ENCODE measurements around the gene SIT1. TPM values are rescaled to one million over a fixed set of nuclear protein-coding genes. Genes with fewer than 3 reads are reported as not detected.
A peak's percentile ranks its signal among the peaks of the same experiment; 100 is the strongest.

The SIT1 gene
- total and polyA plus RNA-seq, 3 donors from 2014 or later: 0.43 to 1.6 TPM; not detected in 1

DNA sequence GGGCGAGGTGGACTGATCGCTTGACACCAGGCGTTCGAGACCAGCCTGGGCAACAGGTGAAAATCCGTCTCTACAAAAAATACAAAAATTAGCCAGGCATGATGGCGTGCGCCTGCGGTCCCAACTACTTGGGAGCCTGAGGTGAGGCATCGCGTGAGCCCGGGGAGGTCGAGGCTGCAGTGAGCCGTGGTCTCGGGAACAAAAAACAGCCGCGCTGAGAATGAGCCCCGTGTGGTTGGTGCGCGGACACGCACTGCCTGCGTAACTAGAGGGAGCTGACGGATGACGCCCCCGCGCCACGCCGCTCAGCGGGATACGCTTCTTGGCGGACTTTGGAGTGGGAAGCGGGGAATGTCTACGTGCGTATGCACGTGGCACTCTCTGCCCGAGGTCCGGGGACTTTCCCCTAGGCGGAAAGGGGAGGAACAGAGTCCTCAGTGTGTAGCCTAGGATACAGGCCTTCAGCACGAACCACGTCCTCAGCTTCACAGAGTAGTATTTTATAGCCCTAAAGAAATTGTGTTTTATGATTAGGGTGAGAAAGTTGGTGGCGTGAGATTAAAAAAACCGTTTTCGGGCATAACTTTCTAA lies 6.9 kb upstream of the SIT1 start, which contains the start of gene RMRP:
TSS of gene RMRP (minus strand) at position 474 of the 591 bp plus-strand sequence.
- peaks cover 13% of the 10 kb centered on the region for H3K4me1 ChIP-seq
- peak within 1 kb of the TSS; percentile 93 to 95 for H3K4me3 ChIP-seq
- no peaks in the 10 kb centered on the region for H3K27me3 ChIP-seq
- no peaks in the 10 kb centered on the region for H3K36me3 ChIP-seq (ENCODE audit: low read depth, missing control alignments)
- TF ChIP-seq, protein P1, sequence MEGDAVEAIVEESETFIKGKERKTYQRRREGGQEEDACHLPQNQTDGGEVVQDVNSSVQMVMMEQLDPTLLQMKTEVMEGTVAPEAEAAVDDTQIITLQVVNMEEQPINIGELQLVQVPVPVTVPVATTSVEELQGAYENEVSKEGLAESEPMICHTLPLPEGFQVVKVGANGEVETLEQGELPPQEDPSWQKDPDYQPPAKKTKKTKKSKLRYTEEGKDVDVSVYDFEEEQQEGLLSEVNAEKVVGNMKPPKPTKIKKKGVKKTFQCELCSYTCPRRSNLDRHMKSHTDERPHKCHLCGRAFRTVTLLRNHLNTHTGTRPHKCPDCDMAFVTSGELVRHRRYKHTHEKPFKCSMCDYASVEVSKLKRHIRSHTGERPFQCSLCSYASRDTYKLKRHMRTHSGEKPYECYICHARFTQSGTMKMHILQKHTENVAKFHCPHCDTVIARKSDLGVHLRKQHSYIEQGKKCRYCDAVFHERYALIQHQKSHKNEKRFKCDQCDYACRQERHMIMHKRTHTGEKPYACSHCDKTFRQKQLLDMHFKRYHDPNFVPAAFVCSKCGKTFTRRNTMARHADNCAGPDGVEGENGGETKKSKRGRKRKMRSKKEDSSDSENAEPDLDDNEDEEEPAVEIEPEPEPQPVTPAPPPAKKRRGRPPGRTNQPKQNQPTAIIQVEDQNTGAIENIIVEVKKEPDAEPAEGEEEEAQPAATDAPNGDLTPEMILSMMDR (IDR thresholded peaks at IDR 0.05): peak in 2 of 3 experiments; percentile 28 to 42
- no peak for TF ChIP-seq POLR2A (IDR thresholded peaks at IDR 0.05)
- DNase-seq: peak; percentile 97
- intact Hi-C loops (cut with DNase I; ENCODE audit: low total_unique reads): no loop called here
- no peaks in the 10 kb centered on the region for H3K9me3 ChIP-seq
- H3K27ac ChIP-seq: peak within 1 kb of the TSS; percentile 94 to 97
- WGBS, 2 donors: 0% methylated on average over 41 to 42 of the region's 42 CpGs

DNA sequence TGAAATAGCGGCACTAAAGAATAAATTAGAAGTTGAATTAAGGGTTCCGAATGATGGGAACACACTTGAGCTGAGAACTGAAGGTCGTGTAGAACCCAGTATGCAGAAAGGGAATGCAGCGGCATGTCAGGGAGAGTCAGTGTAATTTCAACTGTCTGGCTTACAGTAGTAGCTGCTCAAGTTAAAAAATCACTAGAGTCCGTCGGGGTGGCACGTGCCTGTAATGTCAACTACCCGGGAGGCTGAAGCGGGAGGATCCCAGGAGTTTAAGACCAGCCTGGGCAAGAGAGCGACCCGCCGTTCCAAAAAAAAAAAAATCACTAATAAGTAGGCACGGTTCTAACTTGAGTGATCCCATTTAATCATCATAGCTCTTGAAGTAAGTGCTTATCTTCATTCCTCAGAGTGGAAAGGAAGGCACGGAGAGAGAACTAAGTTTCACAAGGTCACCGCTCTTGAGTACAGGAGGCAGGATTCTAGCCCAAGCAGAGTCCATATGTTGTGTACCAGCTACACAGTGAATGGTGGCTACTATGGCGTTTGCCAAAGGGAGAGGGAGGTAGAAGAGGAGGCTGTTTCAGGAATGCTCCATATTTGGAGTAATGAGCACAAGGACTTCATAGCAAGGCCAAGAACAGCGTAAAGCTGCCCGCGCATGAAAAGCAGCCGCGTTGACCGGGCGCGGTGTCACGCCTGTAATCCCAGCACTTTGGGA lies 6.3 kb upstream of the SIT1 start:
- H3K4me3 ChIP-seq: peak overlapping the region; percentile 48 to 93
- peak overlapping the region; percentile 94 to 97 for H3K27ac ChIP-seq
- WGBS, 2 donors: 8 to 16% methylated on average over 24 to 25 of the region's 25 CpGs
- H3K36me3 ChIP-seq (ENCODE audit: low read depth, missing control alignments): no peaks in the 10 kb centered on the region
- no peaks in the 10 kb centered on the region for H3K27me3 ChIP-seq
- no peaks in the 10 kb centered on the region for H3K9me3 ChIP-seq
- DNase-seq: peak; percentile 29
- H3K4me1 ChIP-seq: peaks cover 13% of the 10 kb centered on the region
- TF ChIP-seq, protein P1 (IDR thresholded peaks at IDR 0.05): no peak
- no peak for TF ChIP-seq POLR2A (IDR thresholded peaks at IDR 0.05)
- intact Hi-C loops (cut with DNase I; ENCODE audit: low total_unique reads): no loop called here

DNA sequence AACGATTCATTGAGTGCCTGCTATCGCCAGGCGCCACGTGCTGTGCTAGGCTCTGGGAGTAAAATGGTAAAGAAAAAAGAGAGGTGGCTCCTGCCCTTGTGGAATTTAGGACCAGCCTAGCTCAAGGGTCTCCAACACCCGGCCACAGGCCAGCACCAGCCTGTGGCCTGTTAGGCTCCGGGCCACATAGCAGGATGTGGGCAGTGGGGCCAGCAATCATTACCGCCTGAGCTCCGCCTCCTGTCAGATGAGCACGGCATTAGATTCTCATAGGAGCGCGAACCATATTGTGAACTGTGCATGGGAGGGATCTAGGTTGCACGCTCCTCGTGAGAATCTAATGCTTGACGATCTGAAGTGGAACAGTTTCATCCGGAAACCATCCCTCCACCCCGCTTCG lies 5.6 kb upstream of the SIT1 start:
- peaks cover 9% of the 10 kb centered on the region for H3K4me1 ChIP-seq
- H3K9me3 ChIP-seq: no peaks in the 10 kb centered on the region
- H3K27ac ChIP-seq: no peak overlapping the region
- peak overlapping the region in 1 of 2 donors; percentile 93 for H3K4me3 ChIP-seq
- no peaks in the 10 kb centered on the region for H3K27me3 ChIP-seq
- TF ChIP-seq POLR2A (IDR thresholded peaks at IDR 0.05): no peak
- TF ChIP-seq, protein P1 (IDR thresholded peaks at IDR 0.05): no peak
- H3K36me3 ChIP-seq (ENCODE audit: low read depth, missing control alignments): no peaks in the 10 kb centered on the region
- 47 to 63% methylated on average over 13 to 17 of the region's 17 CpGs for WGBS, 2 donors
- DNase-seq: no peak
- intact Hi-C loops (cut with DNase I; ENCODE audit: low total_unique reads): no loop called here

DNA sequence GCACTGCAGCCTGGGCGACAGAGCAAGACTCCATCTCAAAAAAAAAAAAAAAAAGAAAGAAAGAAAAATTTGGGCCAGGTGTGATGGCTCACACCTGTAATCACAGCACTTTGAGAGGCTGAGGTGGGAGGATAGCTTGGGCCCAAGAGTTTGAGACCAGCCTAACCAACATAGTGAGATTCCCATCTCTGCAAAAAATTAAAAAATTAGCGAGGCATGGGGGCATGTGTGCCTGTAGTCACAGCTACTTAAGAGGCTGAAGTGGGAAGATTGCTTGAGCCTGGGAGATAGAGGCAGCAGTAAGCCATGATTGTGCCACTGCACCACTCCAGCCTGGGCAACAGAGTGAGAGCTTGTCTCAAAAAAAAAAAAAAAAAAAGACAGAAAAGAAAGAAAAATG lies 2.9 kb upstream of the SIT1 start:
- no peaks in the 10 kb centered on the region for H3K27me3 ChIP-seq
- no peaks in the 10 kb centered on the region for H3K9me3 ChIP-seq
- TF ChIP-seq, protein P1 (IDR thresholded peaks at IDR 0.05): no peak
- no peak for TF ChIP-seq POLR2A (IDR thresholded peaks at IDR 0.05)
- 86 to 91% methylated on average over 2 of the region's 2 CpGs for WGBS, 2 donors
- H3K36me3 ChIP-seq (ENCODE audit: low read depth, missing control alignments): no peaks in the 10 kb centered on the region
- DNase-seq: peak; percentile 2
- H3K4me3 ChIP-seq: no peak overlapping the region
- intact Hi-C loops (cut with DNase I; ENCODE audit: low total_unique reads): no loop called here
- H3K27ac ChIP-seq: no peak overlapping the region
- no peaks in the 10 kb centered on the region for H3K4me1 ChIP-seq

Data from testis (tissue), 3 donors.